C4-2B (cell line): ENCODE measurements around the gene CEP164.

ENCODE experiments used
- H3K27ac ChIP-seq: fragments of 450-650 bp; 2 replicates; pipeline ENCODE4 v1.5.1; 2017
- CTCF ChIP-seq: fragments of 450-650 bp; conservative IDR thresholded peaks from 2 replicates; pipeline ENCODE4 v1.5.1; 2017; ENCODE audit warnings: mild to moderate bottlenecking
- ZFX ChIP-seq: fragments of 450-650 bp; IDR thresholded peaks from 2 replicates; pipeline ENCODE4 v1.6.1; 2017

The CEP164 gene

GRCh38 chr11:117378976-117379865 lies 51.6 kb downstream of the CEP164 start:
- H3K27ac ChIP-seq: no peak overlapping the region
- no peak for TF ChIP-seq ZFX
- TF ChIP-seq CTCF: no peak

GRCh38 chr11:117380676-117381075 lies 53.0 kb downstream of the CEP164 start:
- TF ChIP-seq CTCF (no peak), ZFX (no peak)
- H3K27ac ChIP-seq: no peak overlapping the region

- no peak overlapping the region for H3K27ac ChIP-seq
- TF ChIP-seq CTCF (no peak), ZFX (no peak)
Observed at GRCh38 chr11:117381481-117382387, 54.1 kb downstream of the CEP164 start.

- no peak overlapping the region for H3K27ac ChIP-seq
- TF ChIP-seq CTCF (no peak), ZFX (no peak)
Observed at GRCh38 chr11:117382746-117383145, 55.1 kb downstream of the CEP164 start.

GRCh38 chr11:117384045-117384444 lies 56.4 kb downstream of the CEP164 start:
- H3K27ac ChIP-seq: no peak overlapping the region
- no peak for TF ChIP-seq ZFX
- TF ChIP-seq CTCF: no peak

GRCh38 chr11:117385471-117385870 lies 57.8 kb downstream of the CEP164 start:
- no peak overlapping the region for H3K27ac ChIP-seq
- TF ChIP-seq ZFX (no peak), CTCF (no peak)

- no peak for TF ChIP-seq CTCF
- no peak overlapping the region for H3K27ac ChIP-seq
Observed at GRCh38 chr11:117385906-117386305, 58.3 kb downstream of the CEP164 start.
